Body of pancreas (tissue), 4 donors: Measurements from ENCODE around the gene IL20. TPM values are rescaled to one million over a fixed set of nuclear protein-coding genes. Genes with fewer than 3 reads are reported as not detected.

Source experiments
- ATAC-seq: fragments of 150-250 bp; one replicate; pipeline ENCODE4 v1.9.1; 2016
- DNase-seq, 4 donors: peaks; one replicate each; pipeline ENCODE4 v3.0.0-alpha.2; 2019
- H3K27ac ChIP-seq, 4 donors: fragments of 200-600 bp; sonication (generic); 1 replicate in 3 of 4; 2 replicates in 1 of 4; pipeline versions ENCODE4 v1.5.1 to v1.6.1; 2016 to 2019; ENCODE audit warnings: mild to moderate bottlenecking in 1 of 4, mixed read lengths in 1 of 4, moderate library complexity in 1 of 4
- H3K27me3 ChIP-seq, 2 donors: fragments of 200-600 bp; sonication (generic); one replicate each; pipeline ENCODE4 v1.6.0; 2016; ENCODE audit warnings: mild to moderate bottlenecking in 1 of 2
- H3K36me3 ChIP-seq, 2 donors: fragments of 200-600 bp; sonication (generic); replicated peaks in 1 of 2; 2 replicates each; pipeline ENCODE4 v1.5.1; 2016; ENCODE audit warnings: low read depth in 2 of 2; ENCODE audit not compliant: insufficient read depth in 1 of 2
- H3K4me1 ChIP-seq: fragments of 200-600 bp; sonication (generic); one replicate; pipeline ENCODE4 v1.6.0; 2016
- H3K4me3 ChIP-seq, 2 donors: fragments of 200-600 bp; sonication (generic); 1 replicate in 1 of 2; 2 replicates in 1 of 2; pipeline ENCODE4 v1.5.1; 2016 to 2019
- H3K9me3 ChIP-seq, 3 donors: fragments of 200-600 bp; sonication (generic); 1 replicate in 2 of 3; 2 replicates in 1 of 3; pipeline ENCODE4 v1.5.1; 2016
- POLR2A ChIP-seq, 3 donors: fragments of 450-650 bp; IDR thresholded peaks; one replicate each; pipeline ENCODE4 v1.6.1; 2016; ENCODE audit warnings: antibody characterized with exemption in 3 of 3, mild to moderate bottlenecking in 2 of 3
- WGBS, 2 donors: methylation state at CpG; one replicate each; pipeline ENCODE4 v1.1.5; 2017; 5-methylcytosine and 5-hydroxymethylcytosine counted together
- intact Hi-C: fragments of 100-400 bp; cut with DNase I; formaldehyde crosslinking; loops from one replicate; pipeline ENCODE4 v1.15.1; 2023
- total RNA-seq, 2 donors: library from RNA; depleted of rRNA; stranded (reverse); fragments of >200 nt; gene quantifications; one replicate each; pipeline ENCODE4 v1.1.0, GENCODE V29; 2016
- TF ChIP-seq, protein P1 (sequence below), 7 experiments: fragments of 450-650 bp in 4 of 7; fragments of 200-600 bp in 3 of 7; sonication (generic) in 3 of 7; IDR thresholded peaks; one replicate each; pipeline ENCODE4 v1.5.1; 2016 to 2019; ENCODE audit warnings: antibody characterized with exemption in 7 of 7

IL20 gene
- total RNA-seq, 2 donors from 2014 or later = not detected

DNA sequence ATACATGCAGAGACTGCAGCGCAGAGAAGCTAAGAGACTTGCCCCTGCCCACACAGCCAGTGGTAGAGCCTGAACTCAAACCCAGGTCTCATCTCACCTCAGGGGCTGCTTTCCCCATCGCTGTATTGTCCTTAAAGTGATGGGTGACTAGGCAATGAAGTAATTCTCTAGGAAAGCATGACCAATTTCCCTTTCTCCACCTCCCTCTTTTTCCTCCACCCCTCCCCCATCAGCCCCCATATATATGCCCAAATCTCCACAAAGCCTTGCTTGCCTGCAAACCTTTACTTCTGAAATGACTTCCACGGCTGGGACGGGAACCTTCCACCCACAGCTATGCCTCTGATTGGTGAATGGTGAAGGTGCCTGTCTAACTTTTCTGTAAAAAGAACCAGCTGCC is 31.8 kb downstream of the IL20 start, which contains the start of gene IL24:
TSS of gene IL24 (plus strand) at position 269 of the 400 bp plus-strand sequence. CDS start 390 bp downstream, outside the sequence.
- DNase-seq = no peak
- Histone ChIP-seq H3K27ac (no peak within 1 kb of the TSS), H3K27me3 (no peaks in the 10 kb centered on the region), H3K9me3 (no peaks in the 10 kb centered on the region), H3K36me3 (no peaks in the 10 kb centered on the region), H3K4me3 (no peak within 1 kb of the TSS), H3K4me1 (peaks cover 10% of the 10 kb centered on the region)
- TF ChIP-seq POLR2A (IDR thresholded peaks at IDR 0.05) = no peak
- TF ChIP-seq, protein P1, sequence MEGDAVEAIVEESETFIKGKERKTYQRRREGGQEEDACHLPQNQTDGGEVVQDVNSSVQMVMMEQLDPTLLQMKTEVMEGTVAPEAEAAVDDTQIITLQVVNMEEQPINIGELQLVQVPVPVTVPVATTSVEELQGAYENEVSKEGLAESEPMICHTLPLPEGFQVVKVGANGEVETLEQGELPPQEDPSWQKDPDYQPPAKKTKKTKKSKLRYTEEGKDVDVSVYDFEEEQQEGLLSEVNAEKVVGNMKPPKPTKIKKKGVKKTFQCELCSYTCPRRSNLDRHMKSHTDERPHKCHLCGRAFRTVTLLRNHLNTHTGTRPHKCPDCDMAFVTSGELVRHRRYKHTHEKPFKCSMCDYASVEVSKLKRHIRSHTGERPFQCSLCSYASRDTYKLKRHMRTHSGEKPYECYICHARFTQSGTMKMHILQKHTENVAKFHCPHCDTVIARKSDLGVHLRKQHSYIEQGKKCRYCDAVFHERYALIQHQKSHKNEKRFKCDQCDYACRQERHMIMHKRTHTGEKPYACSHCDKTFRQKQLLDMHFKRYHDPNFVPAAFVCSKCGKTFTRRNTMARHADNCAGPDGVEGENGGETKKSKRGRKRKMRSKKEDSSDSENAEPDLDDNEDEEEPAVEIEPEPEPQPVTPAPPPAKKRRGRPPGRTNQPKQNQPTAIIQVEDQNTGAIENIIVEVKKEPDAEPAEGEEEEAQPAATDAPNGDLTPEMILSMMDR (IDR thresholded peaks at IDR 0.05) = no peak
- intact Hi-C loops = no loop called here
- no peak for ATAC-seq
- 63 to 77% methylated on average over 4 of the region's 4 CpGs for WGBS, 2 donors

- Histone ChIP-seq H3K27ac (no peak overlapping the region), H3K4me1 (peaks cover 10% of the 10 kb centered on the region), H3K27me3 (no peaks in the 10 kb centered on the region), H3K36me3 (no peaks in the 10 kb centered on the region), H3K9me3 (no peaks in the 10 kb centered on the region), H3K4me3 (no peak overlapping the region)
- no peak for DNase-seq
- WGBS, 2 donors = 69 to 73% methylated on average over 11 of the region's 11 CpGs
- no peak for ATAC-seq
- no peak for TF ChIP-seq POLR2A (IDR thresholded peaks at IDR 0.05)
- TF ChIP-seq, protein P1 (IDR thresholded peaks at IDR 0.05) = no peak
- intact Hi-C loops = no loop called here
Observed at GRCh38 chr1:206898089-206898914, 32.9 kb downstream of the IL20 start.

DNA sequence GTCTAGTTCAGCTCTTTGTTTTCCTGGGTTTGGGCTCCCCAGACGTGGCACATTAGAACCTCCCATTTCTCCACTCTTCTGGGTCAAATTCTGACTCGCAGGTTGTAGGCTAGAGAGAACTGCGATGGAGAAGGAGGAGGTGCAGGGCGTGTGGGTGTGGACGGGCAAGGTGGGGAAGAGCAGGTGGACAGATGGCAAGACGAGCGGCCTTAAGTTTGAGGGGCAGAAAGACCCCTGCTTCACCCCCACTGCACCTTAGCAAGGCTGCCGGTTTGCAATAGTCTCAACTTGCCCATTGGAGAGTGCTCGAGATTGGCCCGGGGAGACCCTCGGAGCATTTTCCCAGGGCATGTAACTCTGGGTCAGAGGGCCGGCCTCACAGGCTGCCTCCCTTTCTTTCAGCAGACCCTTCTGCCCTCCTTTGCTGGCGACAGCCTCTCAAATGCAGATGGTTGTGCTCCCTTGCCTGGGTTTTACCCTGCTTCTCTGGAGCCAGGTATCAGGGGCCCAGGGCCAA is 33.5 kb downstream of the IL20 start:
- no peak for ATAC-seq
- H3K4me3 ChIP-seq = no peak overlapping the region
- intact Hi-C loops = no loop called here
- H3K36me3 ChIP-seq = no peaks in the 10 kb centered on the region
- 75 to 81% methylated on average over 13 of the region's 13 CpGs for WGBS, 2 donors
- DNase-seq = no peak
- H3K9me3 ChIP-seq = no peaks in the 10 kb centered on the region
- no peaks in the 10 kb centered on the region for H3K27me3 ChIP-seq
- no peak overlapping the region for H3K27ac ChIP-seq
- peaks cover 10% of the 10 kb centered on the region for H3K4me1 ChIP-seq
- TF ChIP-seq, protein P1 (IDR thresholded peaks at IDR 0.05) = no peak
- TF ChIP-seq POLR2A (IDR thresholded peaks at IDR 0.05) = no peak

- intact Hi-C loops = loop anchor here (5.0 kb wide), 1 partner anchor 167 kb away; no protein-coding TSS in a partner anchor
- Histone ChIP-seq H3K36me3 (no peaks in the 10 kb centered on the region), H3K9me3 (no peaks in the 10 kb centered on the region), H3K27me3 (no peaks in the 10 kb centered on the region), H3K27ac (no peak overlapping the region), H3K4me3 (no peak overlapping the region), H3K4me1 (peaks cover 10% of the 10 kb centered on the region)
- 51 to 57% methylated on average over 5 of the region's 5 CpGs for WGBS, 2 donors
- TF ChIP-seq POLR2A (IDR thresholded peaks at IDR 0.05) = no peak
- TF ChIP-seq, protein P1 (IDR thresholded peaks at IDR 0.05) = no peak
- DNase-seq (no peak), ATAC-seq (no peak)
Observed at GRCh38 chr1:206899717-206900116, 34.3 kb downstream of the IL20 start.
